Activated CD4-positive, alpha-beta memory T cell treated with anti-CD3 and anti-CD28 coated beads, Interleukin-2, amount 10 ng/mL, durations not matched to agents 7 days and 5 days (primary cell): ENCODE data around the gene EMP2. TPM values are rescaled to one million over a fixed set of nuclear protein-coding genes. Genes with fewer than 3 reads are reported as not detected.
"Not testable (repeated sequence)": the region's sequence is repeated elsewhere in the genome, so short reads cannot be mapped to it uniquely, and the experiment has no call there.

ENCODE experiments used
- CTCF ChIA-PET: fragments of 350-600 bp; sonication (Branson Sonifier 250); formaldehyde crosslinking; loops from one replicate; lab custom pipeline; 2021; ENCODE audit warnings: antibody characterized with exemption, inconsistent platforms; lab: Charles Lee
- POLR2A ChIA-PET: fragments of 350-600 bp; sonication (Branson Sonifier 250); formaldehyde crosslinking; loops from one replicate; lab custom pipeline; 2021; ENCODE audit warnings: antibody characterized with exemption; lab: Charles Lee
- DNase-seq: peaks from one replicate; pipeline ENCODE4 v3.0.0-alpha.2; 2020
- H3K27ac Mint-ChIP-seq: one replicate; pipeline ENCODE4 v1.8.0; 2021; ENCODE audit warnings: mild to moderate bottlenecking, mixed read lengths
- H3K27me3 Mint-ChIP-seq: one replicate; pipeline ENCODE4 v1.8.0; 2021; ENCODE audit warnings: mixed read lengths
- H3K36me3 Mint-ChIP-seq: one replicate; pipeline ENCODE4 v1.8.0; 2021; ENCODE audit warnings: low read depth, mixed read lengths
- H3K4me1 Mint-ChIP-seq: one replicate; pipeline ENCODE4 v1.8.0; 2021; ENCODE audit warnings: mixed read lengths
- H3K4me3 Mint-ChIP-seq: one replicate; pipeline ENCODE4 v1.8.0; 2021; ENCODE audit warnings: mild to moderate bottlenecking, mixed read lengths
- H3K9me3 Mint-ChIP-seq: one replicate; pipeline ENCODE4 v1.8.0; 2021; ENCODE audit warnings: mixed read lengths
- total RNA-seq, 2 experiments: library from RNA; stranded (reverse); gene quantifications; one replicate each; pipeline ENCODE4 v1.2.3, GENCODE V29; 2021

EMP2 gene
- total RNA-seq, 2 experiments from 2014 or later, result not detected

DNA sequence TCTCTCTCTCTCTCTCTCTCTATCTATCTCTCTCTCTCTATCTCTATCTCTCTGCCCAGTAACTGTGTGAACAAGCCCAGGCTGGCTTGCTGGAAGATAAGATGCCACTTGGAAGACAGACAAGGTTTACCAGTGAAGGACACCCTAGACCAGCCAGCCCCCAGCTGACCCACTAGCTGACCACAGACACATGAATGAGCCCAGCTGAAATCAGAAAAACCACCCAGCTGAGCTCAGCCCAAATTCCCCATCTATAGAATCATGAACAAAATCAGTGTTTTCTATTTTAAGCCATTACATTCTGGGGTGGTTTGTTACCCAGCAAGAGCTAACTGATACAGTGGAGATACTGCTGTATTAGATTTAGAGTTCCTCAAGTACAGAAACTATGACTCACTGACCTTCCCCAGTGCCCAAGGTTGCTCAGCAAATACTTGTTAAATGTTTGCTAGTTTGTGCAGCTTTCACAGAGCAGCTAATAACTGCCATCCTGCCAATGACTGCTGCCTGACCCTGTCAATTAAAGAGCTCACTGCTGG is 18.0 kb downstream of the EMP2 start:
- peaks cover 6% of the 10 kb centered on the region for H3K27me3 Mint-ChIP-seq
- no peak overlapping the region for H3K4me3 Mint-ChIP-seq
- H3K9me3 Mint-ChIP-seq, result peaks cover 2% of the 10 kb centered on the region
- no peaks in the 10 kb centered on the region for H3K36me3 Mint-ChIP-seq
- no peaks in the 10 kb centered on the region for H3K4me1 Mint-ChIP-seq
- ChIA-PET CTCF (no interaction called here), POLR2A (no interaction called here)
- no peak overlapping the region for H3K27ac Mint-ChIP-seq
- no peak for DNase-seq

DNA sequence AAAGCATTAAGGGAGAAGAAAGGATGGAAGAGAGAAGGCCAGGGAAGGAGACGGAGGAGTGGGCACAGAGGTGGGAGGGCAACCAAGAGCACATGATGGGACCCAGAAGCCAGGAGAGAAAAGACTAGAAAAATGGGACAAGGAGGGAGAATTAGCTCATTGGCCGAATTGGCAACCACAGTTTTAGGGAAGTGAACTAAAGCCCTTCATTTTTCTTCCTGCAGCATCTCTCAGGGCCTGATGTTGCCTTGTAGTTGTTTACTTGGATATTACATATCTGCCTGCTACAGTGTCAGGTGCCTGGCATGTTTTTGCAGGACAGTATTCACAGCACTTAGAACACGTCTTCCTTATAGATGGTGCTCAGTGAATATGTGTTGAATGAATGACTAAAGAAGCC is 19.0 kb downstream of the EMP2 start:
- peaks cover 2% of the 10 kb centered on the region for H3K9me3 Mint-ChIP-seq
- no peak overlapping the region for H3K4me3 Mint-ChIP-seq
- ChIA-PET POLR2A (no interaction called here), CTCF (no interaction called here)
- DNase-seq, result no peak
- no peak overlapping the region for H3K27ac Mint-ChIP-seq
- peaks cover 11% of the 10 kb centered on the region for H3K27me3 Mint-ChIP-seq
- no peaks in the 10 kb centered on the region for H3K4me1 Mint-ChIP-seq
- H3K36me3 Mint-ChIP-seq, result no peaks in the 10 kb centered on the region

DNA sequence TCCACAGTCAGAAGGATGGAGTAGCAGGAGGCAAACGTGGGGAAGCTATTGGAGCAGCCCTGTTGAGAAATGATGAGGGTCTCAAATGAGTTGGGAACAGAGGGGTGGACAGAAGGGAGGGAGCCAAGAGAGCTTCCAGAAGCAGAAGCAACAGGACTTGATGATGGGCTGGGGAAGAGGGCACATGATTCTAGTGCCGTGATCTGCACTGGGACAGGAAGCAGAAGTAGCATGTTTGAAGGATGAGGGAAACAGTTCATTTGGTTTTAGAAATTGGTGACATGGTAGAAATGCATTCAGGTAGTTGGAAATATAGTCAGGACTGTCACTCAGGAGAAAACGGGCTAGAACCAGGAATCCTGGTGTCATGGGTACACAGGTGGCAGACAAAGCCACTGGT is 19.4 kb downstream of the EMP2 start:
- H3K4me1 Mint-ChIP-seq, result no peaks in the 10 kb centered on the region
- CTCF ChIA-PET, result no interaction called here

DNA sequence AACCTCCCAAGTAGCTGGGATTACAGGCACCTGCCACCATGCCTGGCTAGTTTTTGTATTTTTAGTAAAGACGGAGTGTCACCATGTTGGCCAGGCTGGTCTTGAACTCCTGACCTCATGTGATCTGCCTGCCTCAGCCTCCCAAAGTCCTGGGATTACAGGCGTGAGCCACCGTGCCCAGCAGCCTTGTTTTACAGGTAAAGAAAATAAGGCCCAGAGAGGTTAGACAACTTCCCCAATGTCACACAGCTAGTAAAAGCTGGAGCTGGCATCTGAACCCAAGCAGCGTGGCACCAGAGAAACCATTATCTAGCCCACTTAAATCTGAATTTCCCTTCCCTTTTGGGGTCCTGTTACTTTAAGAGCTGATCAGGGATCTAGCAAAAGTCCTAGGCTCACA is 20.6 kb downstream of the EMP2 start:
- peaks cover 17% of the 10 kb centered on the region for H3K27me3 Mint-ChIP-seq
- DNase-seq, POLR2A ChIA-PET, H3K4me3 Mint-ChIP-seq, H3K27ac Mint-ChIP-seq, H3K36me3 Mint-ChIP-seq, CTCF ChIA-PET, H3K9me3 Mint-ChIP-seq, H3K4me1 Mint-ChIP-seq: not testable (repeated sequence)

More for the DNA sequence above, 19.4 kb downstream of the EMP2 start:
- Mint-ChIP-seq H3K36me3 (no peaks in the 10 kb centered on the region), H3K4me3 (no peak overlapping the region), H3K9me3 (peaks cover 2% of the 10 kb centered on the region), H3K27ac (no peak overlapping the region), H3K27me3 (peaks cover 13% of the 10 kb centered on the region)
- DNase-seq, result no peak
- POLR2A ChIA-PET, result no interaction called here

DNA sequence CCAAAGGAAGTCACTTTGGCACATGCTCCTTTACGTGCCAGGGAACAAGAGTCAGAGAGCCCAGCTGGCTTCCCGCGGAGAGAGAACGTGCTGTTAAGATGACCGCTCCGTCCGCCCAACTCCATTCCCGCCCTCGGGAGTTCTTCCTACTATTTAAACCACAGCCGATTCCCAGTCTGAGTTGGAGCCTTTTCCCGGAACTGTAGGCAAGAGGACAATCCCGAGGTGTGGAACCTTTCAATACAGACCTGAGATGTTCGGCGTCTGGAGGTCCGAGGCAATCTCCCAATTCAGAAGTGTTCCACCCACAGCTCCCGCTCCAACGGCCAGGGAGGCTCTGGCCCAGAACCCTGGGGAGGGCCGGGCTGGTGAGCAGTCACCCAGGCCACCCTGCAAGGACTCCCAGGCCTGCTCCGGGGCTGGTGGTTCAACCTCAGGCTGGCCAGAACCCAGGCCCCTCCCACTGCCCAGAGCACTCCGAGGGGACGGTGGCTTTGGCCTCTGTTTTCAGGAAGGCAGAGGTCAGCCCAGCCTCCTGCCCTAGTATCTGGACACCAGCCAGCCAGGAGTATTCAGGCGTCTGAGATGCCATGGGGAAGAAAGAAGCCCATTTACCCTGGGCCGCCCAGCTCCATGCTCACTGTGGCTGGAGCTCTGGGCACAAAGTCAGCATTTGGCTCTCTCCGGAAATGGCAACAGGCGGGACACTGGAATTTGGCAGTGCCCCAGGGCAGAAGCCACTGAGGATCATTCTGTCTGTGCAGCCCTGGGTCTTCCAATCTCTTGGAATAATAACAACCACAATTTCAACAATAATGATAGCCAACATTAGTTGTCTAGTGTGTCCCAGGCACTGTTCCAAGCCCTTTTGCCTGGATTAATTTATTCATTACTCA is 21.4 kb downstream of the EMP2 start:
- H3K36me3 Mint-ChIP-seq, result no peaks in the 10 kb centered on the region
- no peak for DNase-seq
- H3K27me3 Mint-ChIP-seq, result peaks cover 19% of the 10 kb centered on the region
- ChIA-PET POLR2A (no interaction called here), CTCF (no interaction called here)
- H3K4me1 Mint-ChIP-seq, result no peaks in the 10 kb centered on the region
- H3K27ac Mint-ChIP-seq, result no peak overlapping the region
- no peaks in the 10 kb centered on the region for H3K9me3 Mint-ChIP-seq
- no peak overlapping the region for H3K4me3 Mint-ChIP-seq

DNA sequence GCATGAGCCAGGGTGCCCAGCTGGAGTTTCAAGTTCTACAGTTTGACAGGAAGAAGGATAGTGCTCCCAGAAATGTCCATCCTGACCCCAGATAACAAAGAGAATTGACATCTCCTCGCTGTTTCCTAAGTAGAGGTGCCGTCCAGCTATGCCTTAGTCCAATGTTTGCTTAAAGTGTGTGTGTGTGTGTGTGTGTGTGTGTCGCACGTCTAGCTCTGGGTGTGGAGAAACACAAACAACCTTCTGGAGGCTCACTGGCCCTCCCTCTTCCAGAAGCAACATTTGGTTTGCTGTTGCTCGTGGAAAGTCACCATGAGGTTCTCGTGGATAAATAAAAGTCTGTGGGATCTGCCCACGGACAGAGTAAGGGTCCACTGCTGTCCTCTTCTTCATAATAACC is 22.1 kb downstream of the EMP2 start:
- POLR2A ChIA-PET, result no interaction called here
- Mint-ChIP-seq H3K27me3 (peaks cover 20% of the 10 kb centered on the region), H3K4me3 (no peak overlapping the region), H3K9me3 (no peaks in the 10 kb centered on the region), H3K4me1 (peaks cover under 1% of the 10 kb centered on the region), H3K27ac (no peak overlapping the region), H3K36me3 (no peaks in the 10 kb centered on the region)
- no peak for DNase-seq
- CTCF ChIA-PET, result no interaction called here

DNA sequence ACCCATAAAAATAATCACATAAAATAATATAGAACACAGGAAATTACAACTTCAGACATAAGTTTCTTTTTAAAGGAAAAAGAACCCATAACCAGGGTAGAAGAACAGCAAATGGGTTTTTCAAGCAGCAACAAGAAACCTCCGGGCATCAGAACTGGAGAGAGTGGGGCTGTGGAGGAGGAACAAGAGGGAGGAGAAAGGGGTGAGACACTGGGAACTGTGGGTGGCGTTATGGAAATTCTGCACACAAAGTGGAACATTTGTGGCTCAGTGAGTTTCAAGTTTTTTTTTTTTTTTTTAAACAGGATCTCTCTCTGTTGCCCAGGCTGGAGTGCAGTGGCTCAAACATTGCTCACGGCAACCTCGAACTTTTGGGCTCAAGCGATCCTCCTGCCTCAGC is 22.6 kb downstream of the EMP2 start:
- Mint-ChIP-seq H3K4me3 (no peak overlapping the region), H3K4me1 (peaks cover 4% of the 10 kb centered on the region), H3K27me3 (peaks cover 25% of the 10 kb centered on the region), H3K9me3 (no peaks in the 10 kb centered on the region), H3K36me3 (no peaks in the 10 kb centered on the region), H3K27ac (no peak overlapping the region)
- ChIA-PET CTCF (no interaction called here), POLR2A (no interaction called here)
- DNase-seq, result no peak

DNA sequence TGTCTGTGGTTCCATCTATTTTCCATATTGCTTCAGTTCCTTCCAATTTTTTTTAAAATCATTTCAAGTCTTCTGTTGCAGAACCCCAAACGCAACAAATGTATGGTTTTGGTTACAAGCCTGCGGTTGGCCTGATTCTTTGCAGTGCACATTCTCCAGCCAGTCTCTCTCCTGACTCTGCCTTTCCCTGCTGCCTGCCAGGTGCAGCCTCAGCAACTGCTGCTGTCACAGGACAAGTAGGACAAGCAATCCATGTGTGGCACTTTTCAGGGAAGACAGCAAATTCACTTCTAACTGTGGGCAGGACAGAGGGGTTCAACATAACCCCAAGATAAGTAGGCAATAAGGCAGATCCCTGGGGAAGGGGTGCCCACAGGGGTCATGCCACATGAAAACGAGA is 24.2 kb downstream of the EMP2 start:
- Mint-ChIP-seq H3K27ac (no peak overlapping the region), H3K4me3 (no peak overlapping the region)
- CTCF ChIA-PET, result no interaction called here

DNA sequence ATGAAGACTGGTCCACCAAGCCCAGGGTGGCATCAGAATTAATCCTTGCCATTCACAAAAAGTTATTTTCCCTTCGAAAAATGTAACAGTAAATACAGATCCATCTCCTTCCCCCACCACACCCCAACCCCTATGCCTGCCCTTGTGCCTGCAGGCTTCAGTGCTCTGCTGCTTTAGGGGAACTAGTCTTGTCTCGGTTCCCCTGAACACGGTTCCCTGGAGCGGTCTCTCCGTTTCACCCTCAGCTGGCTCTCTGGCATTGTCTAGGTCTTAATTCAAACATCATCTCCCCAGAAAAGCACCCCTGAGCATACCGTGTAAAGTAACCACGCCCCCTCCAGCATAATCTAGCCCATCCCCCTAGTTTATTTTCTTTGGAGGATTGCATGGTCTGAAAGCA is 25.8 kb downstream of the EMP2 start:
- Mint-ChIP-seq H3K27ac (no peak overlapping the region), H3K9me3 (no peaks in the 10 kb centered on the region), H3K27me3 (peaks cover 25% of the 10 kb centered on the region), H3K4me3 (no peak overlapping the region), H3K36me3 (no peaks in the 10 kb centered on the region), H3K4me1 (peaks cover 4% of the 10 kb centered on the region)
- CTCF ChIA-PET, result interaction anchor here (1.2 kb wide), 1 partner anchor 15 kb away, joined by 3 read pairs; no protein-coding TSS in a partner anchor
- no peak for DNase-seq
- POLR2A ChIA-PET, result no interaction called here

More for the DNA sequence above, 24.2 kb downstream of the EMP2 start:
- Mint-ChIP-seq H3K4me1 (peaks cover 4% of the 10 kb centered on the region), H3K36me3 (no peaks in the 10 kb centered on the region), H3K9me3 (no peaks in the 10 kb centered on the region), H3K27me3 (peaks cover 30% of the 10 kb centered on the region)
- POLR2A ChIA-PET, result no interaction called here
- no peak for DNase-seq

DNA sequence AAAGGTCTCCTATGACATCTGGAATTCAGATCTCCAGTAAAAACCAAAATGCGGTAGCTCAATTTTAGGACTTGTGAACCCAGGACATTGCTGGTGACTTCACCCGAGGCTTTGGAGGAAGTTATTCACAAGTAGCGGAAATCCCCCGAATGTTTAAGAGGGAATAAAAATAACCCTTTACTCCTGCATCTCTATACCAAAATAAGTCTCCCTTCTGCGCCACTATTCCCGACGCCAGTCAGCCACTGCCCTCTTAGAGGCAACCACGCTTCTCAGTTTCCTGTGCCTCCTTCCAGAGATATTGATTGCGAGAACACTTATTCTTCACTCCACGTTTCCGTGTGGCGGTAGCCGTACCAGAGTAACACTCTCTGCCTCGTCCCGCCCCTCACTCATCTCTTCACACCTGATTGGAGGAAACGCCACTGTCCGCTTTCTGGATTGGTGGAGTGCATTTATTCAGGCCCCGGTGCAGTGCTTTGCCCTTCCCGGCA is 27.4 kb downstream of the EMP2 start:
- Mint-ChIP-seq H3K4me1 (peaks cover 4% of the 10 kb centered on the region), H3K9me3 (peaks cover 8% of the 10 kb centered on the region), H3K36me3 (no peaks in the 10 kb centered on the region), H3K4me3 (no peak overlapping the region), H3K27ac (no peak overlapping the region), H3K27me3 (peaks cover 29% of the 10 kb centered on the region)
- CTCF ChIA-PET, result no interaction called here
- POLR2A ChIA-PET, result no interaction called here
- peak; percentile 29 for DNase-seq

DNA sequence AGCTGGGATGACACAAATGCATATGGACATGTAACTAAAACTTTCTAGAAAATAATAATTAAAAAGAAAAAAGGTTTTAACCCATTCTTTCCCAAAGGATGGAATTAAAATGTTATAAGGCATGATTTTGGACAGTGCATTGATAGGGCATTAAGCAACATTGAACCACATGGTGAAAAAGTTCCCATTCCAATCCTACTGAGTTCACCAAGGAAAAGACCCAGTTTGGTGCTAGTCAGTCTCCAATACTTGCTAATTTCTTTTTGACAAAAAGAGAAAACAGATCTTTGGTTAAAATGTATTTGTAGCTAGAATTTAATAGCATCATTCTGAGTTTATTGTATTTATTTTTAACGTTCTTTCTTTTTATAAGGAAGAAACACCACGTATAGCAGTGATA is 28.1 kb downstream of the EMP2 start:
- no peak for DNase-seq

DNA sequence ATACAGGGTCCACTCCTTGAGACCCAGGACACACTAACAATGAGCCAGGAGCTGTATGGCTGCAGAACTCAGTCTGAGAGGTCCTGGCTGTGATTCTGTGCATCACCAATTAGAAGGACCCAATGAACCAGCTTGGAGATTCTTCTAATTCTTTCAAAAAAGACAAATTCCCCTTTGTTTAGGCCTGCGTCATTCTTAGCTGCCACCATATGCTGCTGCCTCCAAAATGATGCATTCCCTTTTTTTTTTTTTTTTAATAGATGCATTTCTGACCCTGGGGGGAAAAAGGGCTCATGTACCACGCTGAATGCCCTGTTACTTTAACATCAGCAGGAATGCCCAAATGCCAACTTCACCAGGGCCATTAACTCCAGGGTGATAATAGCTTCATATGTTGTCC is 28.5 kb downstream of the EMP2 start:
- H3K9me3 Mint-ChIP-seq, result peaks cover 8% of the 10 kb centered on the region
- H3K27ac Mint-ChIP-seq, result no peak overlapping the region
- ChIA-PET POLR2A (no interaction called here), CTCF (no interaction called here)
- H3K4me1 Mint-ChIP-seq, result peaks cover 4% of the 10 kb centered on the region
- no peaks in the 10 kb centered on the region for H3K36me3 Mint-ChIP-seq
- H3K27me3 Mint-ChIP-seq, result peaks cover 29% of the 10 kb centered on the region
- H3K4me3 Mint-ChIP-seq, result no peak overlapping the region
- no peak for DNase-seq

More for the DNA sequence above, 28.1 kb downstream of the EMP2 start:
- CTCF ChIA-PET, result no interaction called here
- Mint-ChIP-seq H3K4me3 (no peak overlapping the region), H3K27ac (no peak overlapping the region), H3K27me3 (peaks cover 29% of the 10 kb centered on the region), H3K36me3 (no peaks in the 10 kb centered on the region), H3K9me3 (peaks cover 8% of the 10 kb centered on the region), H3K4me1 (peaks cover 4% of the 10 kb centered on the region)
- POLR2A ChIA-PET, result no interaction called here

DNA sequence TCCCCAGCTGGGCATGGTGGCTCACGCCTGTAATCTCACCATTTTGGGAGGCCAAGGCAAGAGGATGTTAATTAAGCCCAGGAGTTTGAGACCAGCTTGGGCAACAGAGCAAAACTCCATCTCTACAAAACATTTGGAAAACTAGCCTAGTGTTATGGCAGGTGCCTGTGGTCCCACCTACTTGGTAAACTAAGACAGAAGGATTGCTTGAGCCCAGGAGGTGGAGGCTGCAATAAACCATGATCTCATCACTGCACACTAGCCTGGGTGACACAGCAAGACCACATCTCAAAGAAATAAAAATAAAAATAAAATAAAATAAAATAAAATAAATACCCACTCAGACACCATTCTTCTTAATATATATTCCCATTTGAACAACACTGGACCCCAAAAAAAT is 32.0 kb downstream of the EMP2 start:
- peaks cover 17% of the 10 kb centered on the region for H3K27me3 Mint-ChIP-seq
- H3K9me3 Mint-ChIP-seq, result peaks cover 8% of the 10 kb centered on the region
- CTCF ChIA-PET, result no interaction called here
- H3K36me3 Mint-ChIP-seq, result no peaks in the 10 kb centered on the region
- no peak overlapping the region for H3K4me3 Mint-ChIP-seq
- DNase-seq, result no peak
- peaks cover 4% of the 10 kb centered on the region for H3K4me1 Mint-ChIP-seq
- POLR2A ChIA-PET, result no interaction called here
- H3K27ac Mint-ChIP-seq, result no peak overlapping the region
